Measurements from ENCODE around the gene HIF1AN.
"Not testable (repeated sequence)": the region's sequence is repeated elsewhere in the genome, so short reads cannot be mapped to it uniquely, and the experiment has no call there.

Gene HIF1AN

DNA sequence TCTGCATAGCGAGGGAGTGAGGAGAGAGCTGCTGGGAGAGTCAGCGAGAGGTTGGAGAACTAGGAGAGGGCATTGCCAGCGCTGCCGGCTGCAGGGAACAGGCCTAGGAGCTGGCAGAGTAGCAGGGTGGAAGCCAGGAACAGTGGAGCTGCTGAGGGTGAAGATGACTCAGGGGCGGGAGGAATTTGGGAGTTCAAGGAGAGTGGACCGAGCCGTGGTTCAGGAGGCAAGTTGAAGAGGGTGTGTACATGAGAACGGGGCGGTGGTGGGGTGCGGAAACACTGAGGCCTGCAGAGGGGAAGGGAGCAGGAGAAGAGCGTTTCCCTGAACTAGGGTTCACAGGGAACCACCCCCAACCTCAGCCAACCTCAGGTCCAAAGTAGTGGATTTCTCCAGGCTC lies 31.5 kb downstream of the HIF1AN start:
- no peak for DNase-seq (ENCODE audit: low read depth, low spot score)

DNA sequence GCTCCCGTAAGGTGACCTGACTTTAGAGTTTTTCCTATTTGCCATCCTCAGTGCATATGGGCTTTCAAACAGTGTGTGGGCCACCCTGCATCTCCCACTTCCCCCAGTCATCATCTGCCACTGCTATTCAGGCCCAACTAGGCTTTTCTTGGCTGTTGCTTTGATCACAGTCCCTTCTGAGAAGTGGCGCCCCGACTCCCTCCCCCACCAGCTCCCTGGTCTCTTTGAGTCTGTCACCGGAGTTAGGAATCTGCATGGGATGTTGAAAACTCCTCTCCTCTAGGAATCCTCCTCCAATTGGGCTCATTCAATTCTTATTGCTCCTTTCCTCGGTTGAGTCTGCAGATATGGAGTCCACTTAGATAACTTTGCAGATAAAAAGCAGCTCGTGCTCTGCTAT lies 32.1 kb downstream of the HIF1AN start:
- DNase-seq (ENCODE audit: low read depth, low spot score), result no peak

DNA sequence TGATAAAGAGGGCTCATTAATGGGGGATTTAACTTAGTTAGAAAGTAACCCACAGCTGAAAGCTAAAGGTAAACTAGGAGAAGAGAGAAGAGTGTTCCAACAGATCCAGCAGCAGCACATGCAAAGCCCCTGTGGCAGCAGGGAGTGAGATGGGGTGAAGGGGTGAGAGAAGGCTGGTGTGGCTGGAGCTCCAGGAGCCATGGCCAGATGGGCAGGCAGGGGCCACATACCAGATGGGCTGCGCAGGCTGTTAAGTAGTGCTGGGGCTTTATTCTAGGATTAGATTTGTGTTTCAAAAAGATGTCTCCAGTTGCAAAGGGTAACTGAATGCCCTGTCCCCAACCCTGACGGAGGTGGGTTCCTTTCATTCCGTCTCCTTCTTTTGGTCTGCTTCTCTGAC lies 33.2 kb downstream of the HIF1AN start:
- DNase-seq (ENCODE audit: low read depth, low spot score), result no peak

DNA sequence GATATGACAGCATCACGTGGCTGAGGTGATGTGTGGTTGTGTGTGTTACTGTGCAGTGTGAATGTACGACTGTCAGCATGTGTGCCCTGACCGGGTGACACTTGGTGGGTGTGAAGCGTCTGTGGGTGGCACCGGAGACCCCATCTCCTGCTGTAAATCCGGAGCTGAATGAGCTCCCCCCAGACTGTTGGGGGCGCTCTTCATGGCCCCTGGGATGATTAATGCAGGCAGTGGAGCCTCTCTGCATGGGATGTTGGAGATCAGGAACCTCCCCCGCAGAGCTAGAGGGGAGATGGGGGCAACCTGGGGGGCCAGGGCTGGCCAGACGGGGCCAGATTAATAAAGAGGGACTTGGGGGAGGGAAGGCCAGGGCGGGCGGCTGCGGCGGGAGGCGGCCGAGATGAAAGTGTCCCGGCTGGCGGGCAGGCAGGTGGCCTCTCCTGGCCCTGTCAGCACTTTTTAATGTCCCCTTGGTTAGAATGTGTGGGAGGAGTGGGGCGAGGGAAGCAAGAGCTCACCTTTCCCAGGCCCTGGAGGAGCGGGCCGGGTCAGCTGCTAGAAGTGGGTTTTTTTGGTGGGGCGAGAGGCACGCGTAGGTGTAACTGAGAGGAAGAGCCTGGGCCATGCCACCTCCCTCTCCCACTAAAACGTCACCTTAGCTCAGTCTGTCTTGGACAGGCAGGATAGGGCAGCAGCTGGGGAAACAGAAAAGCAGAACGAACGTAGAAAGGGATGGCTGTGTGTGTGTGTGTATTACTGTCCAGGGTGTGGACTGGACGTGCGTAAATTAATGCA lies 34.1 kb downstream of the HIF1AN start:
- no peak for DNase-seq (ENCODE audit: low read depth, low spot score)

DNA sequence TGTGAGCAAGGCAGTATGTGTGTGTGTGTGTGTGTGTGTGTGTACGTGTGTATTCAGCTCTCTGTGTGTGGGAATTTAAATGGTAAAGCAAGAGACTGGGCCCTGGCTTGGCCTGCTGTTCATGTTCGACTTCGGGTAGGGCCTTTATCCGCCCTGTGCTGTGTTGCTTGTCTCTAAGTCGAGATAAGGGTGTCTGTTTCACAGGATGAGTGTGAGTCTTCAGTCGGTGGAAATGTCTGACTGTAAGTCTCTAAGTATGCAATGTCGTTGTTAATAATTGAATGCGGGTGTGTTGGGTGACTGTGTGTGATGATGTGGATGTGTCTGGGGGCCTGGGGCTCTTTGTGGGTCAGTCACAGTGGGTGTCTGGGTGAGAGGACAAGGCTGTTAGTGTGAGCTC lies 34.8 kb downstream of the HIF1AN start:
- DNase-seq (ENCODE audit: low read depth, low spot score), result no peak

GRCh38 chr10:100571084-100571856 lies 35.5 kb downstream of the HIF1AN start:
- DNase-seq (ENCODE audit: low read depth, low spot score), result no peak

DNA sequence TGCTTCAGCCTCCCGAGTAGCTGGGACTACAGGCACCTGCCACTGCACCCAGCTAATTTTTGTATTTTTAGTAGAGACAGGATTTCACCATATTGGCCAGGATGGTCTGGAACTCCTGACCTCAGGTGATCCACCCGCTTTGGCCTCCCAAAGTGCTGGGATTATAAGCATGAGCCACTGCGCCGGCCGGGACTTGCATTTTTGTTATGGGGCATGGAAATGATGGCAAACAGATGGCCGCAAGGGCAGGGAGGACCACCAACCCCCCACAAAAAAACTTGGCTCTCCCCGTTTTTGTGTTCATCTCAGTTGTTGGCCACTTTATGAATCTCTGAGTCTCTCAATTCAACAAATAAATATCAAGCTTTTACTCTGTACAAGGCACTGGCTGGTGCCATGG lies 39.4 kb downstream of the HIF1AN start:
- not testable (repeated sequence) for DNase-seq (ENCODE audit: low read depth, low spot score)

DNA sequence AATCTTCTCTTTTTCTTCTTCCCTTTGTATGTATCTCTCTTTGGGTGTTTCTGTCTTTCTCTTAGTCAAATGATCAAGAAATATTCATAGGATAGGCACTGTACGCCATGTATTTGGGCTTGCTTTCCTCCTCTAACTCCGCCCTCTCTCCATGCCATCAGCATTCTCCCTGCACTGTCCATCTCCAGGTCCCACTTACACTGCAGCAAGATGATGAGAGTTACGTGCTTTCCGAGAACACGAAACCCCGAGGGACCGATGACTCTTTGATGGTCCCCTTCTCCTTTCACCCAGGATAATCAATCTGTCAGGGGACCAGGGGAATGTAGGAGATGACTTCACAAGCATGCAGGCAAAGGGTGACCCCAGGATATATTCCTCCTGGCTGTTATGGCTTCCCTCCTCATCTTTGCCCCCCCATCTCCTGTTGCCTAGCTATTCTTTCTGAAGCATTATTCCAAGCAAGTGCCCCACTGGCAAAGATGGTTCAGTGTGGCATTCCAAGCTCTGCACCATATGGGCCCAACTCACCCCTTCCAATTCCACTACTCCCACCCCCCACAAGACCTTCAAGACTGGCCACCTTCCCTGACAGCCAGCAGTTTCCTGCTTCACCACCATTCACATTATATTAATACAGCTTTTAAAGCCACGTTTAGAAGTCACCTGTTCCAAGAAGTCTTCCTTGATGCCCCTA lies 40.0 kb downstream of the HIF1AN start:
- no peak for DNase-seq (ENCODE audit: low read depth, low spot score)

- DNase-seq (ENCODE audit: low read depth, low spot score), result no peak
Observed at GRCh38 chr10:100576282-100576635, 40.5 kb downstream of the HIF1AN start.

DNA sequence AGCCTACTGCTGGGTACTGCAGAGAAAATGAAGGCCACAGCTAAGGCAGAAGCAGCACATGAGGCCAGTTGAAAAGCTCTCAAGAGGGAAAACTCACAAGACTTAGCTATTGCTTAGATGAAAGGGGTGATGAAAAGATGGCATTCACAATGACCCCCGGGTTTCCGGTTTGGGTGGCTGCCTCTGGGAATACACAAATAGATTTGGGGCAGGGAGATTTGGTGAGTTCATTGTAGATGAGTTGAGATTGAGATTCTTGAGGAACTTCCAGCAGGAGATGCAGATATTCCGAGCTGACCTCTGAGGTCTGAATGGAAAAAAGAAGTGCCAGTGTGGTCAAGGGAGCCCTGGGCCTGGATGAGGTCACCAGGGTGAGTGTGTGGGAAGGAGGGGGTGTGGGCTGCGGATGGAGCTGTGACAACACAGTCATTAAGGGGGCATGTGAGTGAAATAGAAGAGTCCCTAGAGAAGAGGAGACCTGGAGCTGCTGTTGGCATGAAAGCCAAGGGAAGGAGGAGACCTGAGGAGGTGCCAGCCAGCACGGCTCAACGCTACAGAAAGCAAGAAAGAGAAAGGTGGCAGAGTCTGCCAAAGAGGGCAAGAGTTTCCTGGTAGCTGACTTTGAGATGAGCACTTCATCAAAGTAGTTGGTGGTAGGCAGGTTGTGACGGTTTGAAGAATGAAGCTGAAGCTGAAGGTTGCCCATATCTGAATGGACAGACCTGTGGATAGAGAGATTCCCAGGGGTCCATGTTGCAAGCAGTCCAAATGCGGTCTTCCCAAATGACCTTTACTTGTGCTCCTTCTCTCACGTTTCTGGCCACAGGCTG lies 43.7 kb downstream of the HIF1AN start:
- DNase-seq (ENCODE audit: low read depth, low spot score), result no peak

DNA sequence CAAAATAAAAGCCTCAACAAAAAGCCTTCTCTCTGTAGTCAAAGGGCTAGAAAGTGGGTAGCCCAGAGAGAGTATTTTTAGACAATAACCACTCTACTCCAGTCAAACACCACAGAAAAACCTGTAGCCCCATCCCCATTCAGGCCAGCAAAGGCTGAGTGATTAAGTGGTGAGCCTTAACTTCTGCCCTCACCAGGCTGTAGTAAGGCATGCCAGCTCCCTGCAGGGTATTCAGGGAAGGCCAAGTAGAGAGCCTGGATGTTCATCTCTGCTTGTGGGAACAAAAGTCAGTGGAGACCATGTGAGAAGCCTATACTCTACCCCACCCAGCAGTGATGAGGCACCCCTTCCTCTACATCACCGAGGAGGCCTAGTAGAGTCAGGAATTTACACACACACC lies 51.2 kb downstream of the HIF1AN start:
- DNase-seq (ENCODE audit: low read depth, low spot score), result no peak

DNA sequence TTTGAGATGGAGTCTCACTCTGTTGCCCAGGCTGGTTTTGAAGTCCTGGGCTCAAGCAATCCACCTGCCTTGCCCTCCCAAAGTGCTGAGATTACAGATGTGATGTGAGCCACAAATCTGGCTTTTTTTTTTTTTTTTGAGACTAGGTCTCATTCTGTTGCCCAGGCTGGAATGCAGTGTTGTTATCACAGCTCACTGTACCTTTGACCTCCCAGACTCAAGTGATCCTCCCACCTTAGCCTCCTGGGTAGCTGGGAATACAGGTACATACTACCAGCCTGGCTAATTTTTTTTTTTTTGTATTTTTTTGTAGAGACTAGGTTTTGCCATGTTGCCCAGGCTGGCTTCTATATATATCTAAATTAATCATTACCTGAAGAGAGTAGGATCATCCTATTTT lies 62.4 kb downstream of the HIF1AN start:
- no peak for DNase-seq (ENCODE audit: low read depth, low spot score)

GRCh38 chr10:100600218-100600617 lies 64.5 kb downstream of the HIF1AN start:
- no peak for DNase-seq (ENCODE audit: low read depth, low spot score)

DNA sequence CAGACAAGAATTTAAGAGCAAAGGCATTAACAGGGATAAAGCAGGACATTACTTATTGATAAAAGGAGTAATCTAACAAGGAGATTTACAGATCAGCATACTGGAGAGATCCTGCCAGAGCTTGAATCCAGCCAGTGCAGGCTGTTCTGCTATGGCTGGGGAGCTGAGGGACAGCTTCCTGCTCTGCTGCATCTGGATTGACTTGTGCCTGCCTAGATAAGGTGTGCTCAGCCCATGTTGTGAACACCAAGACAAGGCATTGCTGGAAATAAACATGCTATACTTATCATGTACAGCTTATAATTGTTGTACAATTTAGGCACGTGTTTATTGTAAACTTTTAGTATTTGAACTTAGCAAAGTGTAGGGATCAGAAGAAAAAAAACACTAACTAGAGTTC lies 71.7 kb downstream of the HIF1AN start:
- DNase-seq (ENCODE audit: low read depth, low spot score), result no peak

Data from brain pericyte (primary cell).